NCI-H774 (cell line): ENCODE results near the gene ZG16.

Experiments used
- DNase-seq: peaks from one replicate; lab custom pipeline; 2025; lab: John Stamatoyannopoulos, UW

ZG16 gene

DNA sequence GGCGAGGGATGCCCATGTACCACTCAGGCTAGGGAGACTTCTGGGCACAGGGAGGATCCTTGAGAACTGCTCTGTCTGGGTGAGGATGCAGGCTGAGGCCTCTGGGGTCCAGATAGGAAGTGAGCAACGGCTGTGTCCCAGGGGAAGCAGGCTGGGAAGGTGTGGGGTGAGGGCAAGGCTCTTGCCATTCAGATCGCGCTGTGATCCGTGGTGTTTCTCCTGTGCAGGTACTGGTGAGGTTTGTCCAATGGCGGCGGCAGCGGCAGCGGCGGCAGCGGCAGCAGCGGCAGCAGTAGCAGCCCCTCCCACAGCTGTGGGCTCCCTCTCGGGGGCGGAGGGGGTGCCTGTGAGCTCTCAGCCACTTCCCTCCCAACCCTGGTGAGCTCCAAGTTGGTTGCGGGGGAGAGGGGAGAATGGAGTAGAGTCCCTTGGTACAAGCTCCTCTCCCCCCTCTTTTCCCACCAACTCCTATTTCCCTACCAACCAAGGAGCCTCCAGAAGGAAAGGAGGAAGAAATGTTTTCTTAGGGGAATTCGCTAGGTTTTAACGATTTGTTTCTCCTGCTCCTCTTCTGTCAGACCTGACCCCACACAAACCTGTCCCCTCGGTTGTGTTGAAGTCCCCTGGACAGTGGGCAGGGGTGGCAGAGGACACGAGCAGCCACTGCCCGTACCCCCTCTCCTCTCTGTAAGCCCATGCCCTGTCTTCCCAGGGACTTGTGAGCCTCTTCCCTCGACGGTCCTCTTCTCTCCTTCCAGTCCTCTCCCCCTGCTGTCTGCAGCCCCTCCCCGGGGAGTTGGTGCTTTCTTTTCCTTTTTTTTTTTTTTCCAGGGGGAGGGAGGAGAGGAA is 32.0 kb downstream of the ZG16 start:
- no peak for DNase-seq

DNA sequence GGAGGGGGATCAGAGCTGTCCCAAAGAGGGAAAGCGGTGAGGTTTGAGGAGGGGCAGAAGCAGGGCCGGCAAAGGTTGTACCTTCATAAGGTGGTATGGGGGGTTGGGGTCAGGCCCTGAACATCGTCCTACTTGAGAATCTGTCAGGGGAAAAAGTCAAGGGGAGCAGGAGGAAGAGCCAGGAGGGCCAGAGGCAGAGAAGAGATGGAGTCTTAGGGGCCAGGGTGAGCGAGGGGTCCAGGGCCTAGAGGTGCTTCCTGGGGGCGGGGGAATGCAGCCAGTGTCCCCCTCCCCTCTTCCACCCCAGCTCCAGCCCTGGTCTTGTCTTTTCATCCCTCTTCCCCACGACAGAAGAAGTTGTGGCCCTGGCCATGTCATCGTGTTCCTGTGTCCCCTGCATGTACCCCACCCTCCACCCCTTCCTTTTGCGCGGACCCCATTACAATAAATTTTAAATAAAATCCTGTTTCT is 32.7 kb downstream of the ZG16 start:
- DNase-seq: no peak

- peak; percentile 76 for DNase-seq
Measured at GRCh38 chr16:29811170-29811895, 33.3 kb downstream of the ZG16 start.

- peak; percentile 9 for DNase-seq
Measured at GRCh38 chr16:29811896-29812665, 34.0 kb downstream of the ZG16 start, which contains the start of gene PRRT2. PRRT2 (plus strand) TSS chr16:29812193; CDS start chr16:29813055, 862 bp downstream.

- DNase-seq: no peak
Measured at GRCh38 chr16:29812754-29813643, 34.9 kb downstream of the ZG16 start.

DNA sequence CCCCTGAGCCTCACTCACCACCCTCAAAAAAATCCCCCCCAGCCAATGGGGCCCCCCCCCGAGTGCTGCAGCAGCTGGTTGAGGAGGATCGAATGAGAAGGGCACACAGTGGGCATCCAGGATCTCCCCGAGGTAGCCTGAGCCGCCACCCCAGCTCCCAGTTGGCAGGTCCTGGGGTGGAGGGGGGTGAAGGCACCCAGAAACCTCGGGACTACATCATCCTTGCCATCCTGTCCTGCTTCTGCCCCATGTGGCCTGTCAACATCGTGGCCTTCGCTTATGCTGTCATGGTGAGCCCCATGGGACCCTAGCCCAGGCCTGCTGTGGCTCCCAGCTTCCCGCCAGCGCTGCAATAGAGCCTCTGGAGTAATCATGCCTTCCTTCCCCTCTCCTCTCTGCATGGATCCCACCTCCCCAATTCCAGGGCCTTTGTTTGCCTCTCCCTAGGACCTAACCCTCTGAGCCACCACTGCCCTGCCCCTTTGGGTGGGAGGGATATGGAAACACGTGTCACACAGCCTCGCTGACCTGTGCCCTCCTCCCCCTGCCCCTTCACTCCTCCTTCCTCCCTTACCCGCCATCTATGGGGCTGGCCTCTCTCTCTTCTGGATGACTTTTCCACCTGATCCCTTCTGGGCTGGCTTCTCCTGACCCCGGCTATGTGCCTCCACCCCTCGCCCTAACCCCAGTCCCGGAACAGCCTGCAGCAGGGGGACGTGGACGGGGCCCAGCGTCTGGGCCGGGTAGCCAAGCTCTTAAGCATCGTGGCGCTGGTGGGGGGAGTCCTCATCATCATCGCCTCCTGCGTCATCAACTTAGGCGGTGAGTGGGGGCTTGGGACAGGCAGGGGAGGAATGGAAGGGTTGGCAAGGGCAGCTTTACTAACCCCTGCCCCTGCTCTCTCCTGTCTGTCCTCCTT is 35.8 kb downstream of the ZG16 start:
- DNase-seq: no peak

DNA sequence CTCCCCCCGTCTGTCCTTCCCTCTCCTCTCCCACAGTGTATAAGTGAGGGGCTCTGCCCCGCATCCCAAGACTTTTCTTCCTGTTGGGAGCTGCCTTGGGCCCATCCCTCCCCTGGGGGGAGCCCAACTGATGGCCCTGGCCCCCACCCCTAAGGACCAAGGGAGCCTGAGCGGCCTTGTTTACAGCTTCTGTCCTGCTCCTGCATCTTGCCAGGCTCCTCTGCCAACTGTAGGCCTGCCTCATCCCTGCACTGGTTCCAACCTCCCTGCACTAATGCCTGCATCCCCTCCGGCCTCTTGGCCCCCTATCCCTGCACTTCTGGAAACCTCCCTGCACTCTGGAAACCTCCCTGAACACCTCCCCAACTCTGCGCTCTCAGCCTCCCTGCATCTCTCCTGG is 36.5 kb downstream of the ZG16 start:
- DNase-seq: no peak

DNA sequence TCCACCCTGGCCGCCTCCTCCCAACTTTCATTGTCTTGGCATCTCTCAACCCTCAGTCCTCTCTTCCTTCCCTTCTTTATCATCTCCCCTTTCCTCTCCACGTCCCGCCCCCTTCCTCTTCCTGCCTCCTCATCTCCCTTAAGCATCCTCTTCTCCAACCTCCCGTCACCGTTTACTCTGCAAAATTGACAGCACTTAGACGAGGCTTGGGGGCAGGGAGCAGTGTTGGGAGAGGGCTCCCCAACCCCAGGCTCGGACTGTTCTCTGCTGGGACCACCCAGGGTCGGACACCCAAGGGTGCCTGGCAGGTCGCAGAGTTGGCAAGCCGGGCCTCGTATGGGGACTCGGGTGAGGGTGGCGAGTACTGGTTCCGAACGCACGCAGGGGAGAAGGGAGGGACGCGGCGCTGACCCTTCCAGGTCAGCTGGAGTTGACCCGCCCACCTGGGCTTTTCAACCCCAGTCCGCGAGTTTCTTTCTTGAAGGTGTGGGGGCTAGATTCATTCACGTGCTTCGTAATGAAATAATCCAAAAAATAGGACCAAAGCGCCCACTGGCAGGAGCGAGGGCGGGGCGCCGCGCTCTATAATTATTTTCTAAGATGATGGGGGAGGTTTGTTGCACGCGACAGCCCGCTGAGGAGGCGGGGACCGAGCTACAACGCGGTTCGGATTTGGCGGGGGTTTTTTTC is 37.1 kb downstream of the ZG16 start:
- no peak for DNase-seq

GRCh38 chr16:29815793-29816693 is 38.0 kb downstream of the ZG16 start, which contains the start of gene PAGR1:
PAGR1 (plus strand) TSS chr16:29816152; CDS start chr16:29816526, 374 bp downstream.
- peak; percentile 98 for DNase-seq

DNA sequence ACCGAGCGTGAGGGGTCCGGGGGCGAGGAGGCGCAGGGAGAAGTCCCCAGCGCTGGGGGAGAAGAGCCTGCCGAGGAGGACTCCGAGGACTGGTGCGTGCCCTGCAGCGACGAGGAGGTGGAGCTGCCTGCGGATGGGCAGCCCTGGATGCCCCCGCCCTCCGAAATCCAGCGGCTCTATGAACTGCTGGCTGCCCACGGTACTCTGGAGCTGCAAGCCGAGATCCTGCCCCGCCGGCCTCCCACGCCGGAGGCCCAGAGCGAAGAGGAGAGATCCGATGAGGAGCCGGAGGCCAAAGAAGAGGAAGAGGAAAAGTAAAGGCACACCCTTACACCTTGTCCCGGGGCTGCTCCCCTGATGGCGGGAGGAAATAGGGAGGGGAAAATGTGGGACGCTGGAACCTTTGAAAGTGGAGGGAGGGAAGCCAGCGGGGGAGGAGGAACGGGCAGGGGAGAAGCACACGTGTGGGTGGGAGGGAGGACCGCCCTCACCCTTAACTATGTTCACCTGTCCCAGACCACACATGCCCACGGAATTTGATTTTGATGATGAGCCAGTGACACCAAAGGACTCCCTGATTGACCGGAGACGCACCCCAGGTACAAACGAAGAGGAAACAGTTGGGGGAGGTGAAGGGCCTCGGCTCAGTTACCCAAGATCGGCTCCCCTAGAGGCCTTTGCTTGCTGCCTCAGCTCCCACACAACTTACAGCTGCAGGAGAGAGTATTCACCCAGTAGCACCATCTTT is 38.8 kb downstream of the ZG16 start:
- DNase-seq: peak; percentile 27

- DNase-seq: no peak
Measured at GRCh38 chr16:29818082-29818481, 40.0 kb downstream of the ZG16 start.

DNA sequence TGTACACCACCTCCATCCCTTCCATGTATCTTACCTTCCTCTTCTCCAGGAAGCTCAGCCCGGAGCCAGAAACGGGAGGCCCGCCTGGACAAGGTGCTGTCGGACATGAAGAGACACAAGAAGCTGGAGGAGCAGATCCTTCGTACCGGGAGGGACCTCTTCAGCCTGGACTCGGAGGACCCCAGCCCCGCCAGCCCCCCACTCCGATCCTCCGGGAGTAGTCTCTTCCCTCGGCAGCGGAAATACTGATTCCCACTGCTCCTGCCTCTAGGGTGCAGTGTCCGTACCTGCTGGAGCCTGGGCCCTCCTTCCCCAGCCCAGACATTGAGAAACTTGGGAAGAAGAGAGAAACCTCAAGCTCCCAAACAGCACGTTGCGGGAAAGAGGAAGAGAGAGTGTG is 41.5 kb downstream of the ZG16 start:
- no peak for DNase-seq

GRCh38 chr16:29820271-29820701 is 42.2 kb downstream of the ZG16 start, which contains the start of gene MVP:
MVP (plus strand) TSS chr16:29820462; CDS start chr16:29830550, 10,088 bp downstream.
- DNase-seq: no peak

- DNase-seq: no peak
Measured at GRCh38 chr16:29820730-29821642, 42.9 kb downstream of the ZG16 start.

DNA sequence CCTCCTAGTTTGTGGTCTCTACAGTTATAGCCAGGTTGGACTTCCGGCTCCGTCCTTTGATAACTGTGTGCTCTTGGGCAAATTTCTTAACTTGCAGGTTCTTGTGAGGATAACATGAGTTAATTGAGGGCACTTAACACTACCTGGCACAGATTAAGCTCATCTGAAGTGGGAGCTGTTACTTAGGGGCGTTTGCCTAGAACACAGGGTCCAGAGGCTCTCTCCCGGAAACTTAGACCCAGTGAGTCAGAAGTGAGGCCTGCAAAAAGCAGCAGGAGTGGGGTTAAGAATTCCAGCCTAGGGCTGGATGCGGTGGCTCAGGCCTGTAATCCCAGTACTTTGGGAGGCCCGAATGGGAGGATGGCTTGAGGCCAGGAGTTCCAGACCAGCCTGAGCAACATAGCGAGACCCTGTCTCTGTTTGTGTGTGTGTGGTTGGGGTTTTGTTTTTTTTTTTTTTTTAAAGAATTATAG is 43.6 kb downstream of the ZG16 start:
- no peak for DNase-seq

GRCh38 chr16:29824589-29825144 is 46.6 kb downstream of the ZG16 start:
- DNase-seq: no peak
